GM18517 (cell line): Measurements from ENCODE around the gene TOR1AIP1.
"Not testable (repeated sequence)": the region's sequence is repeated elsewhere in the genome, so short reads cannot be mapped to it uniquely, and the experiment has no call there.

Experiments
- ATAC-seq: cut with Tn5 transposase; IDR thresholded peaks from one replicate; pipeline ENCODE4 v1.9.1; 2021; ENCODE audit warnings: mild to moderate bottlenecking, moderate library complexity; ENCODE audit not compliant: unreplicated experiment

The TOR1AIP1 gene

DNA sequence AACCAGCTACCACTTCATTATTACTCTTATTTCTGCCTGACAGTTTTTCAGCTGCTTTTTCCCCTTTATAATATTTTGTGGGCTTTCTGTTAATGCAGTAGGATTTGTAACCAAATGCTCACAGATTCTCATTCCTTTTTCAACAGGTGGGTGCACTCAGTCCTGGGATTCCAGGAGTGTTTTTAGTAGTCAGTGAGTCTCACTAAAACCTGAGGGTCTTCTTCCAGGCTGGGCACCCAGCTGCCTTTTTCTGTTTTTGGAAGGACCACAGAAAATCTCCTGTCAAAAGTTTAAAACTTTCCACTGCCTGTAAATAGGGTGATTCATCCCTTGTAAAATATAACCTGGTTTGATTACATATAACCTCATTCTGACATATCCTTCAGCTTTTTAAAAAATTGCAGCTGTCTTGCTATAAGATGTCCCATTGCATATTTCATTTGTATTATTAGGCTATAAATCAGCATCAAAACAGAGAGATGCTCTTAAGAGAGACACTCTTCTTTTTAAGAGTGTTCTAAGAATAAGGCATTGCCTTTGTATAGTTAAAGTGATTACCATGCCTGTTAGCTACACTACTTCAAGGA is 55.7 kb downstream of the TOR1AIP1 start:
- ATAC-seq: no peak

DNA sequence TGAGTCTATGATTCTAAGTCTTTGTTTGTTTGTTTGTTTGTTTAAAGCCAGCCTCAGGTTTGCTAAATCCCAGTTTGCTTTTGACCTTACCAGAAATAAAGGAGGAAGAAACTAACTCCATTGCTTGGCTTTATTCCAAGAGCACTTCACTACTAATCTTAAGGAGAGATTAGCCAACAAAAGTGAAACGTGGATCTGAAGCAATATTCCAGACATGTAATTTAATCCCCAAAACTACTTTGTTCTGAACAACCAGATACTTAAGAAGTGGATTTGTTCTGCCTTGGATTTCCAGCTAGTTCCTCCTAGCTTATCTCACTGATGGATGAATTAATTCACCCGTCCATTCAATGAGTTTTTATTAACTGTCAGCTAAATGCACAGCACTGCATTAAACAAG is 56.7 kb downstream of the TOR1AIP1 start:
- no peak for ATAC-seq

DNA sequence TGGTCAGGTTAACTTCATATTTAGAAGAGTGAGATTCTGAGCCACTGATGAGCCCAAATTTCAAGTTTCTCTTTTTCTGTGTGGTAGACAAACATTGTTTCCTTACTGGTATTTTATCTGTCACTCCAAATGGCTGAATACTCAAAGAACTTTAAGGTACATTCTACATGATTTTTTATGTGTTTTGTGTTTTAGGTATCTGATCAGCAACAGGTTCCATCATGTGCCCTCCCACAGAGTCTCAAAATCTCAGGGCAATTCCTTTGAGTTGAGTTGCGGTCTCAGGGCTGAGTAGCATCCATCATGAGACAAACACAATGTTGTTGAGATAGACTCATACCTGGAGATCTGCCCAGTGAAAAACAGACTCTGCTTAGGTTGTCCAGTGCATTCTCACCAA is 57.9 kb downstream of the TOR1AIP1 start:
- ATAC-seq: no peak

DNA sequence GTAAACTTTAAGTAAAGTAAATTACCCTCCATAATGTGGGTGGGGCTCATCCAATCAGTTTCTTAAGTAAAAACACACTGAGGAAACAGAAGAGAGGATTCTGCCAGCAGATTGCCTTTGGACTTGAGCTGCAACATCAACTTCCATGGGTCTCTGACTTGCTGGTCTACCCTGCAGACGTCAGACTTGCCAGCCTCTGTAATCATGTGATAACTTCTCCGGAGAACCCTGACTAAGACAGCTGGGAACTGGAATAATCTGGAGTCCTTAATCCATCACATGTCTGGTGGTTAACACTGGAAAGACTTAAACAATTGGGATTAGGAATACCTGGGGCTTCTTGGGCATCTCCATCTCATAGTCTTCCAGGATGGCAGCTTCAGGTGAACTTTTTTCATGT is 59.4 kb downstream of the TOR1AIP1 start:
- no peak for ATAC-seq

DNA sequence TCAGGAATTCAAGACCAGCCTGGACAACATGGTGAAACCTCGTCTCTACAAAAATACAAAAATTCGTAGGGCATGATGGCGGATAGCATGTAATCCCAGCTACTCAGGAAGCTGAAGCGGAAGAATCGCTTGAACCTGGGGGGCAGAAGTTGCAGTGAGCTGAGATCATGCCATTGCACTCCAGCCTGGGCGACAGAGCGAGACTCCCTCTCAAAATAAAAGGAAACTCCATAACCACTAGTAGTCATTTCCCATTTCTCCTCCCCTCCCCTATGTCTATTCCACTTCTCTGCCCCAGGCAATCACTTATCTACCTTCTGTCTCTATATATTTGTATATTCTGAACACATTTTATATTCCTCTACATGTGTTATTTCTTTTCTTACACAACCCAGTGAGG is 68.6 kb downstream of the TOR1AIP1 start:
- no peak for ATAC-seq

DNA sequence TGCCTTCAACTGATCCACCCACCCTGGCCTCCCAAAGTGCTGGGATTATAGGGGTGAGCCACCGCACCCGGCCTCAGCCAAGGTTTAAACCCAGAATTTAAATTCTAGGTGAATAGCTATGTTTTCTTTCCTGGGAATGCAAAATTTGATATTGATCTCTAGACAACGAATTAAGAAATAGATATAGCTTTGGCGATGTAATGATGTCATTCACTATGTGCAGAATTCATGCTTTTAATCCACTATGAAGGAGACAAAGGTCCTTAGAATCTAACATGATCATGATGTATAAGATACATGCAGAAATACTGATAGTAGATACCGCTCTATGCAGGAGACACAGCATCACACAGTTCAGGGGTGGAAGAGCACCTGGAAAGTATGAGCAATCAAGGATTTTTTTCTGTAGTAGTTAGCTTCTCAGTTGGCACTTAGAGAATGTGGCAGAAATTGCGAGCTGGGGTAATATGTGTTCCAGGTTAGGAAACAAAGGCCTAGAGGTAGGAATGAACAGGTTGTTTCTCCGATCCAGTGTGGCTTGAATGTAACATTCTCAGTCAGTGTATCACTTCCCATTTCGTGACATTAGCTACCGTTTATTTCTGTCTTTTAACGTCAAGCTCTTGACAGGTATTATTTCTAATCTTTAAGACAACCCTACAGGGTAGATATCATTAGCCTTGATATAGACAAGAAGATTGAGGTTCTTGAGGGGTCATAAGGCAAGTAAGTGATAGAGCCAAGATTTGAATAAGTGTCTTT is 69.5 kb downstream of the TOR1AIP1 start:
- no peak for ATAC-seq

DNA sequence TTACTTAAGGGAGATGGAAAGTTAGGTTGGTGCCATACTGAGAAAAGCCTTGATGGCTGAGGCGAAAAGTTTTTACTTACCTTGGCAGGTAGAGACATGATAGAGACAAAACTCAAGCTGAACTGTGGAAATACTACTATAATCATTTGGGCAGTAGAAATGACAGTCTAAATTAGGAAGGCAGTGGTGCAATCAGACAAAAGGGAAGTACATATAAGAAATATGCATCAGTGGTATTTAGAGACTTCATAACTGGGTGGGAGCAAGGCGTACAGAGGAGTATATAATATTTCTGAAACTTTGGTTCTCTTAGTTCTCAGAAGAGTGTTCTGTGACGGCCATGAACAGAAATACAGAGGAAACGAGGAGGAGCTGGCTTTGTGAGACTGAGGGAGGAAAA is 70.1 kb downstream of the TOR1AIP1 start:
- ATAC-seq: no peak

DNA sequence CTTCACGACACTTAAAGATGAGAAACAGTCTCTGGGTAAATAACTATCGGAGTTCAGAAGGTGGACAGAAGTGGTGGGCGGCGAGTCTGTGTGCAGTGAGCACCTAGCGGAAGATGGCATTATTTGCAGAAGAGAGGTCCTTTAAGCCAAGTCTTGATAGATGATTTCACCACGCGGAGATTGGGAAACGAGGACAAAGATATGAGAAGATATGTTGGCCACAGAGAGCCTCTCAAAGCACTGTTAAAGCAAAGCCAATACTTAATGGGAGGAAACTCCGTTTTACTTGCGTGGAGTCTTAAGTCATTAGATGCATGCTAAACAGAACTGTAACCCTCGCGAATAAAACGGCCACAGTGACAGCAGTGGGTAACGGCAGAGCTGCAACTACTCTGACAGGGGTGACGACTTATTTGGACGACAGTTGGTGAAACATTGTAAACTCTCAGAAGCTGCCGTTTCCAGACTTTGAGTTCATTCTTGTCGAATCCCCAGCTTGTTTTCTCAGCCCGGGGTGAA is 71.9 kb downstream of the TOR1AIP1 start:
- ATAC-seq: peak; percentile 35

DNA sequence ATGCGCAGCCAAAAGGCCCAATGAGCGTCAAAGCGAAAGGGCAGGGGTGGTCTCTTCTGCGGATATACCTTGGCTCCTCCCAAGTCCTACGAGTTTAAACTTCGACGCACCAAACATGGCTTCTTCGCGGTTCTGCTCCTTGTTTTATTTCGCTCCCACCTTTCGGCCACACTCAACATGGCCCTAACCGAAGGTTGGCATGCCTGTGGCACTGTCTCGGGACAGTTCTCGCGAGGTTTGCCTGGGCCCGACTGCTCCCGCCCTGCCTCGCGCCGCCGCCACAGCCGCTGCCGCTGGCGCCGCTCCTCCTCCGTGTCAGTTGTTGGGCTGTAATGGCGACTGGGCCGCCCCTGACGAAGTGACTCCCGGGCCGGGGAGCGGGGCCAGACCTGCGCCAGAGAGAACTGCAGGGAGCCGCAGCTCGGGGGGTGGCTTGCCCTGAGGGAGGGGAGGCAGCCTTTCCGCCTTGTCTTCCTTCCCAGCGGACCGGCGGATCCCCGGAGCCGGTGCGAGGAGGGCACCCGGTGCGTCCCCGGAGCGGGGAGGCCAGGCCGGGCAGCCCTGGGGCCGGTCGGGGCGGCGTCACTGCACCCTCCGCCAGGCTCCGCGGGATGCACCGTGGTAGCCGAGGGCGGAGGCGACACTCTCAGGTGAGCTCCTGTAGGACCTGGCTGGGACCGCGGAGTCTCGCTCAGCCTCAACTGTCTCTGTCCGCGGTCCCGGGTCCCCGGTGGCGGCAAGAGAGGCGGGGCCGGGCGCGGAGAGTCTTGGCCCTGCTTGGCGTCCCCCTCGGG is 72.6 kb downstream of the TOR1AIP1 start, which contains the start of gene CEP350:
Gene CEP350, plus strand, starts transcription at position 318 of the 794 bp plus-strand sequence. CDS start 31,372 bp downstream, outside the sequence.
- ATAC-seq: peak; percentile 91

DNA sequence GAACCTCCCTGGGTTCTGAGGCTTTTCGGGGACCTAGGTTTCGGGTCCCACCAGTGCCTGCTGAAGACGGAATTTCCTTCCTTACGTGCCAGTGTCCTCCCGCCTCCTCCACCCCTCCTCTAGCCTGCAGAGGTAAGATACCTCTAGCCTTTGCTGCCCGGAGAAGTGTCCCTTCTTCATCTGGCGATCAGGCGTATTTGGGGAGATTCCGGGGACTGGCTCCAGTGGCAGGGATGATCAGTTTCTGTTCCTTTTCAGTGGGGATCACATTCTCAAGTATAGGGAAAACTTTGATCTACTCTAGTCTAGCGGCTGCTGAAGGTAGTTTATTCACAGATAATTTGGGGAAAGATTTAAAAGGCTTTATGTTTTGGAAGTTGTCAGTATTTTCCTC is 73.2 kb downstream of the TOR1AIP1 start:
- no peak for ATAC-seq

DNA sequence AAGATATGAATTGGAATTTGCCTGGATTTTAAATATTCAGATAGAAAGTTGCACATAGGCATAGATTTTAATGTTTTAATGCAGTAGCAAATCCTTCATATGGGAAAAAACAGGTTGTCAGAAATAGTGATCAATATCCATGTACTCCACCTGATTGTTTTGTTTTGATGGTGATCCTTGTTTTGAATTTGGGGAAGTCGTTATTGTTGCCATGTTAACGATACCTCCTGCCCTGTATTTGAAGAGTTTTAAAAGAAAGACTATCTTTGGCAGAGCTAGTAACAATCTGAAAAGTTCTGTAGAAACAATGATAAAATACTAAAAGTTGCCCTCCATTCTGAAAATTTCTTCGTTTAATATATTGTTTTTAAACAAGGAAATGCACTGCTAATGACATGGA is 73.6 kb downstream of the TOR1AIP1 start:
- ATAC-seq: no peak

DNA sequence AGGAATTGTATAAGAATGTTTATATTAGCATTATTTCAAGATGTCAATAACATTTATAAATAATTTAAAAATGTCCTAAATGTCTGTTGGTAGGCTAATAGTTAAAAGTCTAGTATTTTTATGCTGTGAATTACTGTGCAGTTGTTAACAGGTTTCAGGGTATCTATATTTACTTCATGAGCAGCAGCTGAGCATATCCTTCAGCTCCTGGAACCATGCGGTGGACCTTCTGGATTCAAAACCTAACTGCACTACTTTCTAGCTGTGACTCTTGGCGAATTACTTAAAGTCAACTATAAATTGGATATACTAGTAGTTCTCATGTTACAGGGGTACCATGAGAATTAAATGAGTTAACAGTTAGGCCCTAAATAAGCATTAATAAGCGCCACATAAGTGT is 76.3 kb downstream of the TOR1AIP1 start:
- ATAC-seq: no peak

DNA sequence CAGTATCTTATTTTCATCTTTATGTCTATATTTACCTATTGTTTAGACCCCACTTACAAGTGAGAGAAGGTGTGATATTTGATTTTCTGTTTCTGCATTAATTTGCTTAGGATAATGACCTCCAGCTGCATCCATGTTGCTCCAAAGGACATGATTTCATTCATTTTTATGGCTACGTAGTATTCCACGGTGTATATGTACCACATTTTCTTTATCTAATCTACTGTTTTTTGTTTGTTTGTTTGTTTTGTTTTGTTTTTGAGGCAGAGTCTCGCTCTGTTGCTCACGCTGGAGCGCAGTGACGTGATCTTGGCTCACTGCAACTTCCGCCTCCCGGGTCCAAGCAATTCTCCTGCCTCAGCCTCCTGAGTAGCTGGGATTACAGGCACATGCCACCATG is 80.1 kb downstream of the TOR1AIP1 start:
- not testable (repeated sequence) for ATAC-seq

DNA sequence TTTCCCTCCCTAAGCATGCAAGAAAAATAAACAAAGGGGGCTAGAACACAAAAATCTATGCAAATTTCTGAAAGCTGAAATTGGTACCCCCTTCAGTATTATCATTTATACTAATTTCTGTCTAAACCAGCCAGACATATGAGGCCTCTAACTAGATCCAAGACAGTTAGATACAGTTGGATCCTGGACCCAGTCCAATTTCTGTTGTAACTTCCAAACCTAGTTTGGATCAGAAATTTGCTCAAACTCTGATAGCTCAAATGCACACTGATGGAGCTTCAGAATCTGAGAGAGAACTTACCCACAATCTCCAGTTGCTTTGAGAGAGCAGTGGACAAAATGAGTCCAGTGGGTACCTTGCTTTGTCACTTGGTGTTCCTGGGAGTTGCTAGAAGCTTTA is 84.5 kb downstream of the TOR1AIP1 start:
- no peak for ATAC-seq

DNA sequence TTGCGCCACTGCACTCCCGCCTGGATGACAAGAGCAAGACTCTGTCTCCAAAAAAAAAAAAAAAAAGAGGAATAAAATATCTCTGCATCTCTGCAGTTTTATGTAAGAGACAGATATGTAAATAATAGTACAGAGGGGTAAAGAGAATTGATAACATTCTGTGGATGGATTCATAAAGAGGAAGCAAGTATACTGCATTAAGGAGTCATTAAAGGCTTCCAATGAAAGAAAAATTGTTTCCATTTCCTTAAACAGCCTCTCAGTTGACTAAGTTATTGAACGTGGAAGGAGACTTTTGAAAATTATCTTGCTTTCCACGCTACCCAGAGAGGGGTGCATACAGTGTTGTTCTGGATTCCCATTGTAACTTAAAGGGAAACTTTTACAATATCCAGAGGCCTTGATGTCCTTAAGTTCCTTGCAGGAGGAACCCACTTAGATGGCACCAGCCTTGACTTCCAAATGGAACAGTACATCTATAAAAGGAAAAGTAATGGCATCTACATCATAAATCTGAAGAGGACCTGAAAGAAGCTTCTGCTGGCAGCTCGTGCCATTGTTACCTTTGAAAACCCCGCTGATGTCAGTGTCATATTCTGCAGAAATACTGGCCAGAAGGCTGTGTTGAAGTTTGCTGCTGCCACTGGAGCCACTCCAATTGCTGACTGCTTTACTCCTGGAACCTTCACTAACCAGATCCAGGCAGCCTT is 86.4 kb downstream of the TOR1AIP1 start:
- ATAC-seq: no peak

DNA sequence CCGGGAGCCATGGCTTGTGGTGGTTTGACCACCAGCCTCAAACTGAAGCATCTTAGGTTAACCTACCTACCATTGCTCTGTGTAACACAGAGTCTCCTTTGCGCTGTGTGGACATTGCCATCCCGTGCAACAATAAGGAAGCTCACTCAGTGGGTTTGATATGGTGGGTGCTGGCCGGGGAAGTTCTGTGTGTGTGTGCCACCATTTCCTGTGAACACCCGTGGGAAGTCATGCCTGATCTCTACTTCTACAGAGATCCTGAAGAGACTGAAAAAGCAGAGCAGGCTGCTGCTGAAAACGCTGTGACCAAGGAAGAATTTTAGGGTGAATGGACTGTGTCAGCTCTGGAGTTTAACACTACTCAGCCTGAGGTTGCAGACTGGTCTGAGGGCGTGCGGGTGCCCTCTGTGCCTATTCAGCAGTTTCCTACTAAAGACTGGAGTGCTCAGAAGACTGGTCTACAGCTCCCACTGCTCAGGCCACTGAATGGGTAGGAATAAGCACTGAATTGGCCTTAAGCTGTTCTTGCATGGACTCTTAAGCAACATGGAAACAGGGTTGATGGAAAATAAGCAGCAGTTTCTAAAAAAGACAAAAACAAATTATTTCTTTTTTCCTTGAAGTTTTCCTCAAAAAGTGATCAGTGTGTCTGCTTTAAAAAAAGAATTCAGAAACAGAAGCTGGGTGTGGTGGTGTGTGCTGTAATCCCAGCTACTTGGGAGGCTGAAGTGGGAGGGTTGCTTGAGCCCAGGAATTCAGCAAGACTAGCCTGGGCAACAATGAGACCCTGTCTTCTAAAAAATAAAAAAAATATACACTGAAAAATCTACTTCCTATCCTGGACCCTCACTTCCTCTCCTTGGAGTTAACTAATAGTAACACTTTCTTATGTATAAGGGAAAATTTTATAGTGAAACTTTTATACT is 87.2 kb downstream of the TOR1AIP1 start:
- ATAC-seq: no peak
